Glutamatergic neuron (in vitro differentiated cells): ENCODE measurements around the gene KCNC4. TPM values are rescaled to one million over a fixed set of nuclear protein-coding genes. Genes with fewer than 3 reads are reported as not detected.
A peak's percentile ranks its signal among the peaks of the same experiment; 100 is the strongest.

Experiments used
- DNase-seq: peaks from one replicate; pipeline ENCODE4 v3.0.0; 2022
- H3K27ac Mint-ChIP-seq: one replicate; pipeline ENCODE4 v1.8.0; 2020; ENCODE audit warnings: mild to moderate bottlenecking, mixed read lengths, inconsistent platforms; ENCODE audit not compliant: unreplicated experiment
- H3K27me3 Mint-ChIP-seq: one replicate; pipeline ENCODE4 v1.8.0; 2020; ENCODE audit warnings: mild to moderate bottlenecking, moderate library complexity, mixed read lengths, inconsistent platforms; ENCODE audit not compliant: unreplicated experiment
- H3K36me3 Mint-ChIP-seq: one replicate; pipeline ENCODE4 v1.8.0; 2020; ENCODE audit warnings: mild to moderate bottlenecking, mixed read lengths, inconsistent platforms; ENCODE audit not compliant: unreplicated experiment
- H3K4me1 Mint-ChIP-seq: one replicate; pipeline ENCODE4 v1.8.0; 2020; ENCODE audit warnings: mild to moderate bottlenecking, low read depth, mixed read lengths, inconsistent platforms; ENCODE audit not compliant: unreplicated experiment
- H3K4me3 Mint-ChIP-seq: one replicate; pipeline ENCODE4 v1.8.0; 2020; ENCODE audit warnings: mild to moderate bottlenecking, mixed read lengths, inconsistent platforms; ENCODE audit not compliant: unreplicated experiment
- H3K9me3 Mint-ChIP-seq: one replicate; pipeline ENCODE4 v1.8.0; 2020; ENCODE audit warnings: mild to moderate bottlenecking, moderate library complexity, mixed read lengths, inconsistent platforms; ENCODE audit not compliant: unreplicated experiment
- CTCF ChIP-seq: fragments of 200-600 bp; sonication (generic); IDR thresholded peaks from one replicate; pipeline ENCODE4 v1.5.0; 2021; ENCODE audit not compliant: partially characterized antibody, unreplicated experiment
- total RNA-seq: library from RNA; stranded (reverse); fragmentation: NEBNext Ultra II Directional; extraction: Animal tissue kit (Norgen Biotek cat#: 25700); gene quantifications from one replicate; pipeline ENCODE4 v1.2.1, GENCODE V29; 2021; ENCODE audit not compliant: unreplicated experiment

Gene KCNC4
- total RNA-seq, 1 donor from 2014 or later = 9.7 TPM

GRCh38 chr1:110211496-110212168 lies 1.5 kb downstream of the KCNC4 start:
- peaks cover 33% of the 10 kb centered on the region for H3K4me1 Mint-ChIP-seq
- DNase-seq = no peak

GRCh38 chr1:110212169-110213142 lies 2.3 kb downstream of the KCNC4 start:
- Mint-ChIP-seq H3K4me1 (peaks cover 29% of the 10 kb centered on the region), H3K27ac (no peak overlapping the region), H3K4me3 (peak overlapping the region; percentile 81), H3K9me3 (peaks cover 12% of the 10 kb centered on the region), H3K36me3 (no peaks in the 10 kb centered on the region), H3K27me3 (peaks cover 19% of the 10 kb centered on the region)
- no peak for DNase-seq
- TF ChIP-seq CTCF = no peak

More at GRCh38 chr1:110211496-110212168, 1.5 kb downstream of the KCNC4 start:
- peaks cover 12% of the 10 kb centered on the region for H3K9me3 Mint-ChIP-seq
- H3K27me3 Mint-ChIP-seq = peaks cover 19% of the 10 kb centered on the region
- no peak overlapping the region for H3K27ac Mint-ChIP-seq
- H3K4me3 Mint-ChIP-seq = peak overlapping the region; percentile 81
- no peaks in the 10 kb centered on the region for H3K36me3 Mint-ChIP-seq
- TF ChIP-seq CTCF = no peak

GRCh38 chr1:110213143-110213540 lies 3.0 kb downstream of the KCNC4 start:
- Mint-ChIP-seq H3K27me3 (peaks cover 20% of the 10 kb centered on the region), H3K27ac (no peak overlapping the region), H3K9me3 (peaks cover 12% of the 10 kb centered on the region), H3K4me3 (peak overlapping the region; percentile 74), H3K36me3 (no peaks in the 10 kb centered on the region), H3K4me1 (peaks cover 28% of the 10 kb centered on the region)
- no peak for DNase-seq
- TF ChIP-seq CTCF = no peak

- DNase-seq = no peak
- H3K9me3 Mint-ChIP-seq = peaks cover under 1% of the 10 kb centered on the region
- peaks cover 10% of the 10 kb centered on the region for H3K27me3 Mint-ChIP-seq
- H3K4me1 Mint-ChIP-seq = peaks cover 15% of the 10 kb centered on the region
- no peaks in the 10 kb centered on the region for H3K36me3 Mint-ChIP-seq
- peak overlapping the region; percentile 10 for H3K27ac Mint-ChIP-seq
- no peak for TF ChIP-seq CTCF
- H3K4me3 Mint-ChIP-seq = peak overlapping the region; percentile 39
These were observed 4.6 kb downstream of the KCNC4 start for GRCh38 chr1:110214454-110215404.
